ENCODE results near the gene KIFC1. TPM values are rescaled to one million over a fixed set of nuclear protein-coding genes. Genes with fewer than 3 reads are reported as not detected.
A peak's percentile ranks its signal among the peaks of the same experiment; 100 is the strongest.

KIFC1 gene
- total RNA-seq, 1 experiment from 2014 or later: 81.8 TPM

GRCh38 chr6:33417903-33418689, 26.5 kb downstream of the KIFC1 start, which contains the start of gene CUTA:
TSS of gene CUTA (minus strand) at chr6:33418107. CDS start at chr6:33418000, 107 bp downstream.
- ChIA-PET CTCF (interaction anchor here (0.6 to 1.0 kb wide), 2 partner anchors 8 to 50 kb away, joined by 3 to 11 read pairs; no protein-coding TSS in a partner anchor), POLR2A (no interaction called here)
- H3K27me3 ChIP-seq (ENCODE audit: control insufficient read depth, insufficient read depth, low read length): no peaks in the 10 kb centered on the region
- H3K36me3 ChIP-seq (ENCODE audit: control insufficient read depth, insufficient read depth, low read length): peaks cover 2% of the 10 kb centered on the region
- H3K4me1 ChIP-seq (ENCODE audit: control insufficient read depth, insufficient read depth, low read length): peaks cover 45% of the 10 kb centered on the region
- no peaks in the 10 kb centered on the region for H3K9me3 ChIP-seq (ENCODE audit: control insufficient read depth, insufficient read depth, low read depth, low read length)
- in situ Hi-C loops (cut with HindIII; ENCODE audit: low pct_unique_long_range_greater_than_20kb, low sequenced_read_pairs) (no loop called here), intact Hi-C loops (cut with micrococcal nuclease; ENCODE audit: unreplicated experiment) (no loop called here)
- peak; percentile 92 for ATAC-seq
- H3K27ac ChIP-seq (ENCODE audit: low read length): peak within 1 kb of the TSS; percentile 99
- peak within 1 kb of the TSS; percentile 86 for H3K4me3 ChIP-seq (ENCODE audit: low read depth in 2 of 2, low read length in 2 of 2)
- TF ChIP-seq TCF7L2 (IDR thresholded peaks at IDR 0.05; ENCODE audit: low read depth, low read length) (peak; percentile 86), CTCF (IDR thresholded peaks at IDR 0.05) (peak; percentile 72), REST (IDR thresholded peaks at IDR 0.05; ENCODE audit: insufficient read depth in 1 of 2, low read depth in 2 of 2, low read length in 1 of 2) (no peak), POLR2AphosphoS5 (IDR thresholded peaks at IDR 0.05; ENCODE audit: low read depth, low read length) (peak; percentile 37; the same call in 1 of the 2 replicates), SIN3A (IDR thresholded peaks at IDR 0.05; ENCODE audit: borderline replicate concordance, insufficient read depth, low read depth, low read length) (peak; percentile 68; the same call in 1 of the 2 replicates)
- no TSS peak for BruUV-seq (replicated peaks)
- DNase-seq (ENCODE audit: low read depth, low spot score): peak; percentile 98

GRCh38 chr6:33418690-33419291, 27.2 kb downstream of the KIFC1 start:
- TF ChIP-seq CTCF (IDR thresholded peaks at IDR 0.05) (peak; percentile 17), REST (IDR thresholded peaks at IDR 0.05; ENCODE audit: insufficient read depth in 1 of 2, low read depth in 2 of 2, low read length in 1 of 2) (no peak), TCF7L2 (IDR thresholded peaks at IDR 0.05; ENCODE audit: low read depth, low read length) (no peak)
- intact Hi-C loops (cut with micrococcal nuclease; ENCODE audit: unreplicated experiment) (no loop called here), in situ Hi-C loops (cut with HindIII; ENCODE audit: low pct_unique_long_range_greater_than_20kb, low sequenced_read_pairs) (no loop called here)
- peaks cover 45% of the 10 kb centered on the region for H3K4me1 ChIP-seq (ENCODE audit: control insufficient read depth, insufficient read depth, low read length)
- H3K36me3 ChIP-seq (ENCODE audit: control insufficient read depth, insufficient read depth, low read length): peaks cover 2% of the 10 kb centered on the region
- TSS peak; percentile 67 for BruUV-seq (replicated peaks)
- CTCF ChIA-PET: interaction anchor here (1.0 kb wide), 1 partner anchor 8 kb away, joined by 11 read pairs; no protein-coding TSS in a partner anchor
- no peaks in the 10 kb centered on the region for H3K9me3 ChIP-seq (ENCODE audit: control insufficient read depth, insufficient read depth, low read depth, low read length)
- POLR2A ChIA-PET: interaction anchor here (0.6 kb wide), 1 partner anchor 101 kb away, joined by 3 read pairs; the partner anchor contains the start of gene ZBTB22
- peak overlapping the region; percentile 99 for H3K27ac ChIP-seq (ENCODE audit: low read length)
- no peak for DNase-seq (ENCODE audit: low read depth, low spot score)
- H3K4me3 ChIP-seq (ENCODE audit: low read depth in 2 of 2, low read length in 2 of 2): peak overlapping the region; percentile 59 to 86
- H3K27me3 ChIP-seq (ENCODE audit: control insufficient read depth, insufficient read depth, low read length): no peaks in the 10 kb centered on the region
- ATAC-seq: no peak
